ENCODE results near the gene GPRIN2.
"Not testable (repeated sequence)": the region's sequence is repeated elsewhere in the genome, so short reads cannot be mapped to it uniquely, and the experiment has no call there.

The GPRIN2 gene

DNA sequence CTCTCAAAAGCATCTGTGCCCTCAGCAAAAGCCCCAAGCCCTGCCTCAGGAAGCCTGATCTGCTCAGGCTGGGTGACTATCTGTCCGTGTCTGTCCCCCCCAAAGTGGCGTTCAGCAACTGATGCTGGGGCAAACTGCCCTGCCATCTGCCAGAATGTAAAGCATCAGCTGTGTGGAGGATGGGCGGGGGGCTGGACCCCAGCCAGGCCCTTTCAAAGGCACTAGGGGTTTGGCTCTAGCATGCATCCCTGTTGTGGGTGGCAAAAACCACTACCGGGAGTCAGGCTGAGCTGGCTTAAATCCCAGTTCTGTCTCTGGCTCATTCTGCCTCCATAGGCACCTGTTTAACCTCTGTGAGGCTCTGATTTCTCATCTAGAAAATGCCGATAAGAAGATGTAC is 35.5 kb downstream of the GPRIN2 start:
- no peak for DNase-seq (ENCODE audit: low read depth, low spot score)

DNA sequence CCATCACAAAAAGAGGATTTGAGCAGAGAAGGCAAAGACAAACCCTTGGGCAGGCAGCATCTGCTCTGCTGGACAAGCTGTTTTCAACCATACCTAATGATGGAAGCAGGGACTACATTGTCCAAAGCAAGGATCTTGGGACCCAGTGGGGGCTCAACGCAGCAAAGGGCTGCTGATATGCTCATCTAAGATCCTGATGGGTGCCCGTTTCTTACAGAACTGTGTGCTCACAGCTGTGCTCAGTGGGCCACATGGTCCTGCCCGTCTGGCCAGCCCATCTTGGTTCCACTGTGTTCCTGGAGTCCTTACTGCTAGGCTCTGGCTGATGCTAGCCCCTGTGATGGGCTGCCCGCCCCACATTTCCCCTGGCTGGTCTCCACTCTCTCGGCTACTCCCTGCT is 36.1 kb downstream of the GPRIN2 start:
- no peak for DNase-seq (ENCODE audit: low read depth, low spot score)

DNA sequence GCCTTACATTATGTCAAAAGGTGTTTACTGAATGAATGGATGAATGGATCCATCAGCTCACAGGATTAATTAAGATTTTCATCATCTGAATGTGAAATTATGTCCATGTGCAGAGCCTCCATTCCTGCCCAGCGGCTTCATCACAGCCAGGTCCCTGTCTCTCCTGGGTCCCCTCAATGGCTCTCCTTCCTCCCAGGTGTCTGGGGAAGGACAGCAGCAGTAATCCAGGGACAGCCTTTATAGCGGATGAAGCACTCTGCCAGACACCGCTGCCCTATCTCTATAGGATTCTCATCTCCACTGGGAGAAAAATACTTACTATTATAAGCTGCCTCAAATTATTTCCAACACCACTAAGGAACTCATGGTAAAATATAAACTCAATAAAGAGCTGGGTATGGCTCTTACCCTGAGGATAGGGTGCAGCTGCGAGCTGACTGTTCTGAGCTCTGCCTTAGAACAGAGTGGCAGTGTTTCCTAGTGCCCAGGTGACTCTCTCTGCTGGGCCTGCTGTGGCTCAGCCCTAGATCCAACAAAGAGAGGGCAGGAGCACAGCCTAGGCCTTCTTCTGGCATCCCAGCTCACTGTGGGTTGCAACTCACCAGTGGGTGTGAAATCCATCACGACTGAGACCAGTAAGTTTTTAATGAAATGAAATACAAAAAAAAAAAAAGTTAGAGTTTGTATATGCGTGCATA is 38.3 kb downstream of the GPRIN2 start:
- no peak for DNase-seq (ENCODE audit: low read depth, low spot score)

DNA sequence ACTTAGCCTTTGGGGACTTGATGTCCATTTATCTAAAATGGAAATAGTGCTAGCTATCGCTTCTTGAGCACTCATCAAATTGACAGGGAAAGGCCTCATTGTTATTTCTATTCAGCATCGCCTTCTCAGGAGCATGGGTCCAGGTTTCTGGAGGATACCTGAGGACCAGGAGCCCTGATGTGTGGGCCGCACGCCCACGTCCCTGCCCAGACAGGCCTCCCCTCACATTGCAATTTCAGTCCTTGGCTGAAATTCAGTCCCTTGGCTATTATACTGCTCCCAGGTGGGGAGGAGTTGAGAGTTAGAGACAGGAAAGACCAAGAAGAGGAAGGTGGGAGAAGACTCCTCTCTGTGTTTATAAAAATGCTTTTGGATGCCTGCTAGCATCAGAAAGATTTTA is 38.9 kb downstream of the GPRIN2 start:
- DNase-seq (ENCODE audit: low read depth, low spot score): no peak

DNA sequence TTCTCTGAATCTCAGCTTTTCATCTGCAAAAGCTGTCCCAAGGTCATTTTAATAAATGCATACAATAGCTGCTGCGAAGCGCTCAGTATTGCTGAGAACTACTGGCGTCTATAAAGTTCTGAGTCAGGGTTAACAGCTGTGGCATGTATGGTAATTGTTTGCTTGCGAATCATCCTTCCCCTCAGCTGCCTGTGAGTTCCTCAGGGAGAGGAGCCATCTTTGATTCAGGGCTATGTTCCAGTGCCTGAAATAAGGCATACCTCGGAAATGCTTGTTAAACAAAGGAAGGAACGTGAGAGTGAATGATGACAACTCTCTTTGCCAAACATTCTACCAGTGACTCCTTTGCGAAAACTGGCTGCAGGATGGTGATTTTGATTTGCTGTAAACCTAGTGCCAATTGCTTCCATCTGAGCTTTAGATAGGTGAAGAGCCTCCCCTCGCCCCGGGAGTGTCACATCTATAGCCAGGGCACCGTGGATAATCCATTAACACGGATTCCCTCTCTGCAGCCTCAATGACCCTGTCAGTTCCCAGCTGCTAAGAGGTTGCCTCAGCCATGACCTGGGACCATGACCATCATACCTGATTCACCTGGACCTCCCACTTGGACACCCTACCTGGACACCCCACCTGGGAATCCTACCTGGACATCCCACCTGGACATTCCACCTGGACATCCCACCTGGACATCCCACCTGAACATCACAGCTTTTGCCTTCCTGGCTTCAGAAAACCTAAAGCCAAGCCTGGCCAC is 39.6 kb downstream of the GPRIN2 start:
- no peak for DNase-seq (ENCODE audit: low read depth, low spot score)

DNA sequence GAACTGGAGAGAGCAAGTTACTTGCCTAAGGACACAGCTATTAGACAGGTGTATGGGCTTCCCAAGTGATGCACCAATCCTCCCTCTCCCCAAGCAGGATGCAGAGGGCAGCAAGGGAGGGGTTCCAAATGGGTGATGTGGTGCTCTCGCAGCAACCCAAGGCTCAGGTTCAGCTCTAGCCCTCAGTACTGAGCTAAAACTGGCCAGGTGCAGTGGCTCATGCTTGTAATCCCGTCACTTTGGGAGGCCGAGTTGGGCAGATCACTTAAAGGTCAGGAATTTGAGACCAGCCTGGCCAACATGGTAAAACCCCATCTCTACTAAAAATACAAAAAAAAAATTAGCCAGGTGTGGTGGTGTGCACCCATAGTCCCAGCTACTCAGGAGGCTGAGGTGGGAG is 40.7 kb downstream of the GPRIN2 start:
- no peak for DNase-seq (ENCODE audit: low read depth, low spot score)

DNA sequence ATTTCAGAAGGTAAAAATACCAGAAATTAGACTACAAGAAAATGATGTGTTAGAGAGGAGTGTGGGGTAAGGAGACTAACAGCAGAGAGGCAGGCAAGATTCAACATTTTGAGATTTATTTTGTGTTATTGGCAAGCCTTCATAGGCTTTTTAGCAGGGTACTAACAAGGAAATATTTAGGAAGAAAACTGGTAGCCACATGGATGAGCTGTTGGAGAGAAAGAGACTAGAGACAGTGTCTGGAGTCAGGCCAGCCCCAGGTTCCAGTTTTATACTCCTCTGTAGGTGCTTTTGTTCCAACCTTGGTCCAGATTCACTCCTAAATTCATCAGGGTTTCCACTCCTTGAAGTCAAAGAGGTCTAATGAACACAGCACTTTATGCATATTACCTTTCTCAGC is 41.1 kb downstream of the GPRIN2 start:
- DNase-seq (ENCODE audit: low read depth, low spot score): no peak

DNA sequence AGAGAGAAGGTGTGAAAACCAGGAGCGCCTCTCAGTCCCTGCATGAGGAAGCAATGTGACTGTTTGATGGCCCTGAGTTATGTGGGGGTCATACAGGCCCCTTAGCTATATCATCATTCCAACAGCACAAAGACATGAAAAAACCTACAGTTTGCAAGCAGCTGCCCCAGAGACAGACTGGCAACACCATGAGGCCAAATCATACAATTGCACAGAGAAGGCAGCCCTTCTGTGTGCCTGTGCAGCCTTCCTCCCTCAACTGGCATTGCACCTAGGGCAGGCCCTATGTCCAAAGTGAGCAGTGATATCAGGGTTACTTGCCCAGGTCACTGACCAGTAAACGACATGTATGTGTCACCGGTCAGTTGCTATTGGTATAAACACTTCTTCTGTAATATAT is 41.6 kb downstream of the GPRIN2 start:
- DNase-seq (ENCODE audit: low read depth, low spot score): no peak

DNA sequence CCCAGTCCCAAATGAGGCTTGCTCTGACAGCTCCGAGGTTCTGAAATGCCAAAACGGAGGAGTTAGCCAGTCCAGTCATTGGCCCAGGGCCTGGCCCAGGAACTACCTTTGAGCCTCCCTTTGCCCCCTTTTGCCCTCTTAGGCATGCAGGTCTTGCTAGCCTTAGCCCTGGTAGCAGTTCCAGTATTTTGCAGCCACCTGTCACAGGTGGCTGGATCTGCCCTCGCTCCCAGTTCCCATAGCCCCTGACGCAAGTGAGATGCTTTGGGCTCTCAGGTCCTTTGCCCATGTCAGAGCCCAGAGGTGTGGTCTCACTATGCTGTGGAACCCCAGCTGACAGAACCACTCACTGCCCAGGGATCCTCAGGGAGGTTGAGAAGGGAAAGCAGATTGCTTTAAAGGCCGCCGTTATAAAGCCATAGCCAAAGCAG is 42.0 kb downstream of the GPRIN2 start:
- DNase-seq (ENCODE audit: low read depth, low spot score): no peak

DNA sequence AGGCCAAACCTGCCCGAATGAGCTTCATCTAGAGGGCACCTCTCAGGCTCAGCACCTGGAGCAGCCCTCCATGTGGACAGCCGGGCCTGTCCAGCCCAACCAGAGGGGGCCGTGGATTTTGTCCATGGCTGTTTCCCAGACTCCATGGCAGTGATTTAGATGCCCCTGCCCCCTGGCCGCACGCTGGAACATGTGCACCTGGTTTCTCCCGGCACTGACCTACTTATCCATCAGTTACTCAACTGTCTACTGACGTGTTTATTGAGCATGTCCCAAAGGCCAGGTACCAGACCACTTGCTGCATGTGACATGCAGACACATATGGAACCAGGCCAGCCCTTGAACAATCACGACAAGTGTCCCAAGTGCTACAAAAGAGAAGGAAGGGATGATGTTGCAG is 43.1 kb downstream of the GPRIN2 start:
- not testable (repeated sequence) for DNase-seq (ENCODE audit: low read depth, low spot score)

DNA sequence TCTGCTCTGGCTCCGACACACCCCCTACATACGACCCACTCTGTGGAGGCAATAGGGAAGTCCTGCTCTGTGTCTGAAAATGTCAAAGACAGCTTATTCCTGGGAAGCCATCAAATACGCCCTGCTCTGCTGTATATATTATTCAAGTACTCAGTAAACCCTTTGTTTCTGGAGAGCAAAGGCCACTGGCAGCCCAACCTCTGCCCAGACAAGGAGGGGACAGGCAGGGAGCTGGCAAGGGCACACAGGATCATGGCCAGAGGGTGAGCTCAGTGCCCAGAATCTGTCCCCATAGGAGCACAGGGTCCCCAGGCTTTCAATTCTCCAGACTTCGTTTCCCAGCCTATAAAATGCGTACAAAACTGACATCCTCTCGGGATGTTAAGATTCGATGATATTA is 43.7 kb downstream of the GPRIN2 start:
- not testable (repeated sequence) for DNase-seq (ENCODE audit: low read depth, low spot score)

DNA sequence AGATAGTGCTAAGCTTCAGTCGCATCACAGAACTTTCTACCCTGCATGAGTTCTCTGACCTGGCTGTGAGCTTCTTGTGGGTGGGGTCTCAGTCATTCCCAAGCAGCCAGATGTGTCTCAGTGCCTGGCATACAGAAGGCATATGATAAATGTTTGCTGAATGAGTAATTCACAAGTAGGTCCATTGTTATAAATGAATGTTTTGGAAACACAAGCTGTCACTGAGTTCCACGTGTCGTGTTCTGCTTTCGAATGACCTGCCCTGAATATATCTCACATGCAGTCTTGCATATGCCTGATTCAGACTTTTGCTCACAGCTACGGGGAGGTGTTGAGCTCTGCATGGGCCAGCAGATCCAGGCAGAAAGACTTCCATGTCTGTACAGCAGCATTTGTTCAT is 44.5 kb downstream of the GPRIN2 start:
- DNase-seq (ENCODE audit: low read depth, low spot score): not testable (repeated sequence)
